AG10803 (cell line): Measurements from ENCODE around the gene RAD51B.

Experiments used
- DNase-seq: peaks from one replicate; pipeline ENCODE4 v3.0.0; 2010; ENCODE audit warnings: low read depth
- H3K4me3 ChIP-seq: 2 replicates; pipeline ENCODE4 v1.5.1; 2011; ENCODE audit warnings: mild to moderate bottlenecking, low read length, control low read depth
- CTCF ChIP-seq: conservative IDR thresholded peaks from 2 replicates; pipeline ENCODE4 v1.5.1; 2011; ENCODE audit warnings: mild to moderate bottlenecking, low read length, control low read depth, inconsistent platforms

RAD51B gene

GRCh38 chr14:68442828-68443629 lies 623.5 kb downstream of the RAD51B start:
- TF ChIP-seq CTCF: no peak
- no peak overlapping the region for H3K4me3 ChIP-seq
- peak; percentile 95 for DNase-seq

GRCh38 chr14:68444449-68445168 lies 625.0 kb downstream of the RAD51B start:
- peak; percentile 90 for DNase-seq
- no peak overlapping the region for H3K4me3 ChIP-seq
- TF ChIP-seq CTCF: no peak

- no peak for TF ChIP-seq CTCF
- H3K4me3 ChIP-seq: no peak overlapping the region
- no peak for DNase-seq
Observed at GRCh38 chr14:68446243-68447040, 626.9 kb downstream of the RAD51B start.

GRCh38 chr14:68447581-68448251 lies 628.1 kb downstream of the RAD51B start:
- no peak overlapping the region for H3K4me3 ChIP-seq
- no peak for TF ChIP-seq CTCF
- DNase-seq: no peak

GRCh38 chr14:68448252-68448902 lies 628.8 kb downstream of the RAD51B start:
- no peak for DNase-seq
- H3K4me3 ChIP-seq: no peak overlapping the region
- no peak for TF ChIP-seq CTCF

- TF ChIP-seq CTCF: no peak
Observed at GRCh38 chr14:68449561-68450181, 630.1 kb downstream of the RAD51B start.

More at GRCh38 chr14:68449561-68450181, 630.1 kb downstream of the RAD51B start:
- no peak for DNase-seq
- H3K4me3 ChIP-seq: no peak overlapping the region
